ENCODE results near the gene LYRM9.
"Not testable (repeated sequence)": the region's sequence is repeated elsewhere in the genome, so short reads cannot be mapped to it uniquely, and the experiment has no call there.

Gene LYRM9

GRCh38 chr17:27892866-27893769, at the start of gene LYRM9:
Gene LYRM9 (minus strand): TSS chr17:27893365. CDS start chr17:27882694, 10,671 bp downstream.
- DNase-seq = peak; percentile 91 to 95

- DNase-seq = no peak
These were observed 47.6 kb upstream of the LYRM9 start for GRCh38 chr17:27940503-27941428.

GRCh38 chr17:27939474-27940465, 46.6 kb upstream of the LYRM9 start:
- DNase-seq = no peak

GRCh38 chr17:27938864-27939263, 45.7 kb upstream of the LYRM9 start:
- no peak for DNase-seq

GRCh38 chr17:27938241-27938640, 45.1 kb upstream of the LYRM9 start:
- DNase-seq = no peak

GRCh38 chr17:27937025-27937546, 43.9 kb upstream of the LYRM9 start:
- no peak for DNase-seq

GRCh38 chr17:27930000-27930399, 36.8 kb upstream of the LYRM9 start:
- no peak for DNase-seq

- DNase-seq = no peak
These were observed 35.4 kb upstream of the LYRM9 start for GRCh38 chr17:27928587-27928986.

- DNase-seq = no peak
These were observed 34.6 kb upstream of the LYRM9 start for GRCh38 chr17:27927781-27928180.

- no peak for DNase-seq
These were observed 28.4 kb upstream of the LYRM9 start for GRCh38 chr17:27921599-27921998.

GRCh38 chr17:27921077-27921476, 27.9 kb upstream of the LYRM9 start:
- DNase-seq = no peak

- DNase-seq = no peak
These were observed 27.4 kb upstream of the LYRM9 start for GRCh38 chr17:27920569-27920968.

GRCh38 chr17:27919079-27919478, 25.9 kb upstream of the LYRM9 start:
- DNase-seq = no peak

GRCh38 chr17:27918498-27918897, 25.3 kb upstream of the LYRM9 start:
- DNase-seq = no peak

GRCh38 chr17:27917000-27917399, 23.8 kb upstream of the LYRM9 start:
- DNase-seq = no peak

- no peak for DNase-seq
These were observed 22.5 kb upstream of the LYRM9 start for GRCh38 chr17:27915709-27916108.

GRCh38 chr17:27914382-27914781, 21.2 kb upstream of the LYRM9 start:
- no peak for DNase-seq

GRCh38 chr17:27912964-27913363, 19.8 kb upstream of the LYRM9 start:
- DNase-seq = no peak

GRCh38 chr17:27912299-27912698, 19.1 kb upstream of the LYRM9 start:
- DNase-seq = not testable (repeated sequence)

GRCh38 chr17:27907976-27908558, 14.9 kb upstream of the LYRM9 start:
- no peak for DNase-seq

- no peak for DNase-seq
These were observed 13.5 kb upstream of the LYRM9 start for GRCh38 chr17:27906623-27907022.

- no peak for DNase-seq
These were observed 13.0 kb upstream of the LYRM9 start for GRCh38 chr17:27906226-27906580.
